AG09319 (cell line): ENCODE results near the gene KRIT1.
"Not testable (repeated sequence)": the region's sequence is repeated elsewhere in the genome, so short reads cannot be mapped to it uniquely, and the experiment has no call there.

Experiments used
- DNase-seq: peaks from one replicate; pipeline ENCODE4 v3.0.0-alpha.2; 2010; ENCODE audit warnings: low read depth; ENCODE audit errors: extremely low read depth
- TF ChIP-seq, protein P1 (sequence below): IDR thresholded peaks from 2 replicates; pipeline ENCODE4 v1.5.1; 2011; ENCODE audit warnings: low read depth, mild to moderate bottlenecking, inconsistent platforms, low read length, moderate library complexity

The KRIT1 gene

GRCh38 chr7:92260248-92260781 lies 14.6 kb upstream of the KRIT1 start:
- no peak for DNase-seq
- TF ChIP-seq, protein P1, sequence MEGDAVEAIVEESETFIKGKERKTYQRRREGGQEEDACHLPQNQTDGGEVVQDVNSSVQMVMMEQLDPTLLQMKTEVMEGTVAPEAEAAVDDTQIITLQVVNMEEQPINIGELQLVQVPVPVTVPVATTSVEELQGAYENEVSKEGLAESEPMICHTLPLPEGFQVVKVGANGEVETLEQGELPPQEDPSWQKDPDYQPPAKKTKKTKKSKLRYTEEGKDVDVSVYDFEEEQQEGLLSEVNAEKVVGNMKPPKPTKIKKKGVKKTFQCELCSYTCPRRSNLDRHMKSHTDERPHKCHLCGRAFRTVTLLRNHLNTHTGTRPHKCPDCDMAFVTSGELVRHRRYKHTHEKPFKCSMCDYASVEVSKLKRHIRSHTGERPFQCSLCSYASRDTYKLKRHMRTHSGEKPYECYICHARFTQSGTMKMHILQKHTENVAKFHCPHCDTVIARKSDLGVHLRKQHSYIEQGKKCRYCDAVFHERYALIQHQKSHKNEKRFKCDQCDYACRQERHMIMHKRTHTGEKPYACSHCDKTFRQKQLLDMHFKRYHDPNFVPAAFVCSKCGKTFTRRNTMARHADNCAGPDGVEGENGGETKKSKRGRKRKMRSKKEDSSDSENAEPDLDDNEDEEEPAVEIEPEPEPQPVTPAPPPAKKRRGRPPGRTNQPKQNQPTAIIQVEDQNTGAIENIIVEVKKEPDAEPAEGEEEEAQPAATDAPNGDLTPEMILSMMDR: no peak

GRCh38 chr7:92259610-92260247 lies 14.0 kb upstream of the KRIT1 start:
- TF ChIP-seq, protein P1: no peak

GRCh38 chr7:92259062-92259461 lies 13.3 kb upstream of the KRIT1 start:
- no peak for DNase-seq
- TF ChIP-seq, protein P1: no peak

More at GRCh38 chr7:92259610-92260247, 14.0 kb upstream of the KRIT1 start:
- no peak for DNase-seq

GRCh38 chr7:92255308-92255707 lies 9.6 kb upstream of the KRIT1 start:
- TF ChIP-seq, protein P1: no peak
- peak; percentile 12 for DNase-seq

DNA sequence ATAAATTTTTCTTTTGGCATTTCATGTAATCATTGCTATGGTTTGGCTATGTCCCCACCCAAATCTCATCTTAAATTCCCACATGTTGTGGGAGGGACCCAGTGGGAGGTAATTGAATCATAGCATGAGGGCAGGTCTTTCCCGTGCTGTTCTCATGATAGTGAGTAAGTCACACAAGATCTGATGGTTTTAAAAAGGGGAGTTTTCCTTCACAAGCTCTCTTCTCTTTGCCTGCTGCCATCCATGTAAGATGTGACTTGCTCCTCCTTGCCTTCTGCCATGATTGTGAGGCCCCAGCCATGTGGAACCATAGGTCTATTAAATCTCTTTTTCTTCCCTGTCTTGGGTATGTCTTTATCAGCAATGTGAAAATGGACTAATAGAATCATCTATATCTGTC lies 9.1 kb upstream of the KRIT1 start:
- DNase-seq: not testable (repeated sequence)

DNA sequence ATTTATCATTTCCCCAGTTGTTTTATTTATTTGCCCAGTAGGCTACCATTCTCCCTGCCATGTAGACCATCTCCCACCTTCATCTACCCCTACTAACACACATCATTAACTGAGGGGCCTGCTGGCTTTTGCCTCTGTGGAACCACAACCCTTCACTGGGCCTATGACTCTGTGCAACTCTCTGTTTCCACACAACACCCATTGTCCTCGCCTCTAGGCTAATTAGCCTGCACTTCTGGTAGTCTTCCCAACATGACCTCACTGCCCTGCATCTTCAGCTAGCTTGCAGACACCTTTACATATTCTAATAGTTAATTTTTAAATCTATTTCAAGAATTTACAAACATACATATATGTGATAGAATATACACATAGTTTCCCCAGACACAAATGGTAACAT lies 7.5 kb upstream of the KRIT1 start:
- TF ChIP-seq, protein P1: no peak
- no peak for DNase-seq

DNA sequence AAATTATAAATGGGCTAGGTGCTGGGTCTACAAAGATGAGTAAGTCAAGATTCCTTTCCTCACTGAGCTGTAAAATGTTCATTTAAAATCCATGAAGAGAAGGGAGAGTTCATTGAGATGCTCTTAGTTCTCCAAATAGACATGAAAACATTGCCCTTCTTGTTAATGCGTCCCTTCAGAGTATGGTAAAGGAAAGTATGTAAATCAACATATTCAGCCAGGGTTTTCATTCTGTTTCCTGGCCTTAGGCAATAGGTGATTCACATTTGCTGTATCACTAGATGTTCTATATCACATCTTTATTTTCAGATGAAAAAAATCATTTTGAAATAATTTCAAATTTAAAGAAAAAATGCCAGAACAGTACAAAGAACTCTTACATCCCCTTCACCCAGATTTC lies 5.5 kb upstream of the KRIT1 start:
- TF ChIP-seq, protein P1: no peak
- no peak for DNase-seq

- no peak for DNase-seq
These were observed 4.9 kb upstream of the KRIT1 start for GRCh38 chr7:92250603-92251002.

More at GRCh38 chr7:92250603-92251002, 4.9 kb upstream of the KRIT1 start:
- TF ChIP-seq, protein P1: no peak
